C4-2B (cell line): ENCODE measurements around the gene PGAM5.

Experiments used
- ZFX ChIP-seq: fragments of 450-650 bp; IDR thresholded peaks from 2 replicates; pipeline ENCODE4 v1.6.1; 2017
- TF ChIP-seq, protein P1 (sequence below): fragments of 450-650 bp; conservative IDR thresholded peaks from 2 replicates; pipeline ENCODE4 v1.5.1; 2017; ENCODE audit warnings: mild to moderate bottlenecking

DNA sequence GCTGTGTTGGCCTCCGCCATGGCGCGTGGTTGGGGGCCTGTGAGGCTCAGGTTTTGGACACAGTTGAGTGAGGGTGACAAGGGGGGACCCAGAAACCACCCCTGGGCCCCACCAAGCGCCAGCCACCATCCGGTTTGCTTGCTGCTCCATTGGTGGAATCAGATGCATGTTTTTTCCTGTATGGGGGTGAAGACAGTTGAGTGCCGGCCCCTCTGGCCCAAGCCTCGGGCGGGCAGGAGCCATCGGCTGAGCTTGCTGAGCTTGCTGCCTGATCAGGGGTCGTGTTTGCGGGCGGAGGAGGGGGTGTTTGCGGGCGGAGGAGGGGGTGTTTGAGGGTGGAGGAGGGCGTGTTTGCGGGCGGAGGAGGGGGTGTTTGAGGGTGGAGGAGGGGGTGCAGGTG, 6.4 kb downstream of the PGAM5 start:
- TF ChIP-seq, protein P1, sequence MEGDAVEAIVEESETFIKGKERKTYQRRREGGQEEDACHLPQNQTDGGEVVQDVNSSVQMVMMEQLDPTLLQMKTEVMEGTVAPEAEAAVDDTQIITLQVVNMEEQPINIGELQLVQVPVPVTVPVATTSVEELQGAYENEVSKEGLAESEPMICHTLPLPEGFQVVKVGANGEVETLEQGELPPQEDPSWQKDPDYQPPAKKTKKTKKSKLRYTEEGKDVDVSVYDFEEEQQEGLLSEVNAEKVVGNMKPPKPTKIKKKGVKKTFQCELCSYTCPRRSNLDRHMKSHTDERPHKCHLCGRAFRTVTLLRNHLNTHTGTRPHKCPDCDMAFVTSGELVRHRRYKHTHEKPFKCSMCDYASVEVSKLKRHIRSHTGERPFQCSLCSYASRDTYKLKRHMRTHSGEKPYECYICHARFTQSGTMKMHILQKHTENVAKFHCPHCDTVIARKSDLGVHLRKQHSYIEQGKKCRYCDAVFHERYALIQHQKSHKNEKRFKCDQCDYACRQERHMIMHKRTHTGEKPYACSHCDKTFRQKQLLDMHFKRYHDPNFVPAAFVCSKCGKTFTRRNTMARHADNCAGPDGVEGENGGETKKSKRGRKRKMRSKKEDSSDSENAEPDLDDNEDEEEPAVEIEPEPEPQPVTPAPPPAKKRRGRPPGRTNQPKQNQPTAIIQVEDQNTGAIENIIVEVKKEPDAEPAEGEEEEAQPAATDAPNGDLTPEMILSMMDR: no peak
- TF ChIP-seq ZFX: no peak
